Activated T-cell treated with anti-CD3 and anti-CD28 coated beads, Interleukin-2, amount 50 U/mL, for 1 hour (primary cell): ENCODE measurements around the gene ARHGEF6.
"Not testable (repeated sequence)": the region's sequence is repeated elsewhere in the genome, so short reads cannot be mapped to it uniquely, and the experiment has no call there.

ENCODE experiments used
- DNase-seq: peaks from one replicate; pipeline ENCODE4 v3.0.0-alpha.2; 2020

Gene ARHGEF6

DNA sequence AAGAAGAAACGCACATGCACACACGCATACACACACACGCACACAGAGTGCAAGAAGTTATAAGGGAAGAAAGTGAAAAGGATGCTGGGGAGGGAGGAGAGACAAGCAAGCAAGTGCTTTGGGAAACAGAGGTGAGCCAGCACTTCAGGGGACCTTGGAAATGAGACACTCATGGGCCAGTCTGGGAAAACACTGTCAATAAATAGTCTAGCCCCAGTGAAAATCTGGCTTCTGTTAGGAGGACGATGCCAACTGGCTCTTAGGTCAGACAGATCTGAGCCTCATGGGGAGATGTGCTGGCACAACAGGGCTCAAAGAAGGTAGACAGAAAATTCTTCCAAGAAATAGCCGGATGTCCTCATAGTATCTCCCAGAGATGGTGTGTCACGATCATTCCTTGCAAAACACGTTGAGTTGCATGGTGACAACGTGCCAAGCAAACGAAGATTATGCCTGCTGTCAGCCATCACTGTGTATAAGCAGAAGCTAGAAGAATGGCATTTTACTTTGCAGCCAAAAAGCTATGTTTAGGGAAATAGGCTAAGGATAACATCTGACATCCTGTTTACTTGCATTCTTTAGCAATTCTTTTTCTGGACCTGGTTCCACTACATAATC, 557 bp upstream of the ARHGEF6 start:
- DNase-seq, result no peak

DNA sequence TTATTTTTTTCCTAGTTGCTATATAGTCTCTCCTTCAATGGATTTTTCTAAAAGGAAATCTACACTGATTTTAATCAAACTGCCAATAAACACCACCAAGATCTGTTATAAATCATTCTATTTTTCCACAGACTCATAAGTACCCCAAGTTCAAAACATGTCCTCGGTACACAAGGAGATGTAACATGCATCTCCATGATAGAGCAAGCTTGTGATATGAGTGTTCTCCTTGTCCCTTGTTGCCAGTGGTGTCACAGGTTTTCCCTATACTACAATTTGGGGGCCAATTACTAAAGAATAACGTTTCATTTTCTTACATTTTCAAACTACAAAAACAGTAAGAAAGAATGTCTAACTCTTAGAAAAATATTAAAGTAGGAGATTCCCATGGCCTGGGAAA, 491 bp downstream of the ARHGEF6 start:
- no peak for DNase-seq

DNA sequence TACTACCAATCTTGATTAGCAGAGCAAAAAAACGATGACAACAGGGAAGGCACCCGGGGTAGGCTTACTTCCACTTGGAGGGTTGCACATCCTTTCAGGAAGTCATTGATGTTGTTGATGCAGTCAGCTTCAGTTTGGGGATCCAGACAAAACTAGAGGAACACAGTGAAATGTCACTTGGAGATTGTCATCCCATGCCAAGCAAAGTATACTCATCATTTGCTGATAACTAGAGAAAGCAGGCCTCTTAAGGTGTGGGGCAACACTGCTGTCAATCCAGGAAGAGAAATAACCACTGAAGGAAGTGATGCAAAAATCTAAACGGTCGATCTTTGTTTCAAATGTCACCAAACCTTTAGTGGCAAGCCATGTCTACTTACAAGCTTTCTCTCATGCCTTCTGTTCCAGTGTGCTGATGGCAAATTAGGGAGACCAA, 1.4 kb downstream of the ARHGEF6 start:
- DNase-seq, result no peak

DNA sequence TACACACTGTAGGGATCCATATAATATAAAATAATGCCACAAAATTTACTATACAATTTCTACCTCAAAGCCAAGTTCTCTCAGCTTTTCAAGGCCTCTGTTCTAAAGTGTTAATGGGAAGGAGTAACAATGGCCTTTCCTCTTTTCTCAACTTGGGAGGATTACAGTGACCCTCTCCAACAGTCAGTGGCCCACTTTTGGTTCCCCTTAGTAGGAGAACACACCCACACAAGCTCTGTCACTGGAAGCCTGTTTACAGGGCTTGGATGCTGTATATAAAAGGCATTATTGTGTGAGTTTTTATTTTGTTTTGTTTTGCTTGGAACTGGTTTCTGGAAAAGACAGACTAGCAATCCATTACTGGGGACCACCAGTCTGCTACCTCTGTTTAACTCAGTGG, 1.8 kb downstream of the ARHGEF6 start:
- no peak for DNase-seq

DNA sequence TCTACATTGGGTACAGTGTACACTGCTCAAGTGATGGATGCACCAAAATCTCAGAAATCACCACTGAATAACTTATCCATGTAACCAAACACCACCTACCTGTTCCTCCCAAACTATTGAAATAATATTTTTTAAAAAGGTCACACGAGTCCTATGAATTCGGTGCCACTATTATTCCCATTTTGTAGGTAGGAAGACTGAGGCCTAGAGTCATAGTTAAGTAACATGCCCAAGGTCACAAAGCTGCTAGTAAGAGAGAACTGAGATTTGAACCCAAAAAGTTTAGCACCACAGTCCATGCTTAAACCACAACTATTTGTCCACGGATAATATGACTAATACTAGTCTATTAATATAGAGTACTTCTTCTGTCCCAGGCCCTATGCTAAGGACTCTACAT, 2.7 kb downstream of the ARHGEF6 start:
- DNase-seq, result no peak

DNA sequence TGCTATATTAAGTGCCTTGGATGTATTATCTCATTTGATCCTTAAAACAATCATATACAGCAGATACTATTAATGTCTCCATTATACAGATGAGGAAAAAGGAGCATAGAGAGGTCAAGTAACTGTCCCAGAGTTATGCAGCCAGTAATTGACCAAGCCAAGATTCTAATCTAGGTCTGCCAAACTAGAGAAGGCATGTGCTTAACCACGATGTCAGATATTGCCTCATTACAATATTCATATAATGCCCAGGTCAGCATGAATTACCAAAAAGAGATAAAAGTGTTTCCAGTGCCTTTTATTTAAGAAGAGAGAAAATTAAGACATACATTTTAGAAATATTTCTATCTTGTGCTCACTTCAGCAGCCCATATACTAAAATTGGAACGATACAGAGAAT, 7.1 kb downstream of the ARHGEF6 start:
- DNase-seq, result no peak

DNA sequence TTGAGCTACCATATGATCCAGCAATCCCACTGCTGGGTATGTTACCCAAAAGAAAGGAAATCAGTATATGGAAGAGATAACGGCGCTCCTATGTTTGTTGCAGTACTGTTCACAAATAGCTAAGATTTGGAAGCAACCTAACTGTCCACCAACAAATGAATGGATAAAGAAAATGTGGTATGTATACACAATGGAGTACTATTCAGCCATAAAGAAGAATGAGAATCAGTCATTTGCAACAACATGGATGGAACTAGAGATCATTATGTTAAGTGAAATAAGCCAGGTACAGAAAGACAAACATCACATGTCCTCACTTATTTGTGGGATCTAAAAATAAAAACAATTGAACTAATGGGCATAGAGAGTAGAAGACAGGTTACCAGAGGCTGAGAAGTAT, 8.9 kb downstream of the ARHGEF6 start:
- DNase-seq, result not testable (repeated sequence)

DNA sequence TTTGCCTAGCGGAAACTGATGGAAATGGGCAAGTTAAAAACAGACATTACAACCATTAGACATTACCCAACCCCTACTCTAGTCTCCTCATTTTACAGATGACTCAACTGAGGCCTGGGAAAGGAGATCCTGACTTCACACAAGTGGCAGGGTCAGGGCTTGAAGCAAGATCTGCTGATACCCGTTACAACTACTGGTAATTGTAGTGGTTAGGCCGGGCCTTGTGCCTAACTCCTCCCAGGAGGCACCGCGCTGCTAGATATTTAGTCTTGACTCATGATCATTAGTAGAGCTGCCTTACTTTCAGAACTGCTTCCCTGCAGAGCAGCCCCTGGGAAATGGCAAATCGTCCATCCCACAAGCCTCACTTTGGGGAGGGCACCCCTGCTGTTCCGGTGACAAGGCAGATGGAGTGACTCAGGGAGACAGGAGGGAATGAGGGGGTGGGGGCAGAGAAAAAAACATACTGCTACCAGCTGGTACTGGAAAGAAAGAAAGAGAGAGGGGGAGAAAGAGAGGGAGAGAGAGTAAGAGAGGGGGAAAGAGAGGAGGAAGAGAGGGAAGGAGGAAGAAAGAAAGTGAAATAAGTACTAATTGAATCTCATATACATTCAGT, 12.2 kb downstream of the ARHGEF6 start:
- DNase-seq, result peak; percentile 43

DNA sequence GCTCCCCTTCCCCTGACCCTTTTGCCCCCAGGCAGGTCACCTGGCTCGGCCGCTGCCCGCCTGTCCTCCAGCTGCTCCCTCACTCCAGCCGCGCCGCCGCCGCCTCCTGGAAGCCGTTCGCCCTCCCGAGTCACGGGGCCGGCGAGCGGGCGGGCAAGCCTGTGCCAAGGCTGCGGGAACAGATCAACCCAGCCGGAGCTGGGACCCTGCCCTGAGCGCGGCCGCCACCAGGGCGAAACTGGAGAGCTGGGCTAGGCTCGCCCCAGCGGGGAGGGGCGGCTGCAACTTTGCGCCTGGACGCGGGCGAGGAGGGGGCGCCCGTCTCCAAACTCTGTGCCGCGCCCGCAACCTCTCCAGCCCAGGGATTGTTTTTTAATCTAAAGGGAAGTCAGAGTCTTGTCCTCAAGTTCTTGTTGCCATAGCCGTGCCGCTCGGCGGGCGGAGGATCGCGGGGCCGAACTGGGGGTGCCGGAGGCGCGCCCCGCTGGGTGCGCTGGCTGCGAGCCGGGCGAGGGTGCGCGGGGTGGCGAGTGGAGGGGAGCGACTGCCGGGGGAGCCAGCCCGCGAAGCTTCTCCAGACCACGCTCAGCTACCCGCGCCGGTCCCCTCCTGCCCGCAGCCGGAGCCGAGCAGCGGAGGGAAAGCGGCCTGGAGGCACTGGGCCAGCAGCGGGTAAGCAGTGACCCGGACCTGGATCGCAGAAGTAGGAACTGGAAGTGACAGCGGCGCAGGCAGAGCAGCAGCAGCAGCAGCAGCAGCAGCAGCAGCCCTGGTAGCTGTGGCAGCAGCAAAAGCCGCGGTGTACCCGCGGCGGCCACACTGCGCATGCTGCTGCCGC, 13.4 kb downstream of the ARHGEF6 start:
- peak; percentile 66 for DNase-seq

DNA sequence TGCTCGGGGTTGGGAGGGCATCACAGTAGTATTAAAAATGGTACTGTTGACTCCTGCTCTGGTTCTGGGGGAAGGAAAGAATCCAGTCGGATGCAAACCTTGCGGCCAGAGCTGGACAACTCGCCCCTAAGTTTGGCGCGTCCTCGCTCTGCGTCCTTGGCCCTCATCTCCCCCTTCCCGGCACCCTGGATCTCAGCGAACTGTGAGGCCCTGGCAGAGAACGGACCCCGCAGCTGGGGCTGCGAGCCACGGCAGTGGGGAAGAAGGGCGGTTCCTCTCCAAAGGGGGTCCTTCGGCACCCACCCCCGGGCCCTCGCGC, 14.0 kb downstream of the ARHGEF6 start:
- DNase-seq, result no peak

DNA sequence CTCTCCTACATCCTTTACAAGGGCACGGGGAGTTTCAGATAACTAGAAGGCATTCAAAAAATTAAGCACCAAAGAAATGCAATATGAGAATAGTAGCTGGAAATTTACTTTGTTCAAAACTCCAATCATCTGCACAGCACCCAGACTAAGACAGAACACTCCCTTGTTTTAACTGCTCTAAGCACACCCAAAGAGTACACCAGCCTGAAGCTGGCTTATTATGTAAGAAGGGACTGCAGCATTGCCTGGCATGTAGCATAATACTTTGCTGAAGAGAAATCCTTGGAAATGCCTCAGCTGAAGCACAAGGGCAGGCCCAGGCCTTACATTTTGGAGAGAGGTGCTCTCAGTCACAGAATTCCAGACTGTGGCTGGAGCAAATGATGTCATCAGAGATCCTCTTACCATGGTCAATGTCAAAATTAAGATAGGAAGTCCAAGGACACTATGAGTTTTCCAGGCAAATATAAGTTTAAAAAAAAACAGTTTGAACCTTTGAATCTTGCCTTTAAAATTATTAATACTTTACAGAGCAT, 14.8 kb downstream of the ARHGEF6 start:
- no peak for DNase-seq

DNA sequence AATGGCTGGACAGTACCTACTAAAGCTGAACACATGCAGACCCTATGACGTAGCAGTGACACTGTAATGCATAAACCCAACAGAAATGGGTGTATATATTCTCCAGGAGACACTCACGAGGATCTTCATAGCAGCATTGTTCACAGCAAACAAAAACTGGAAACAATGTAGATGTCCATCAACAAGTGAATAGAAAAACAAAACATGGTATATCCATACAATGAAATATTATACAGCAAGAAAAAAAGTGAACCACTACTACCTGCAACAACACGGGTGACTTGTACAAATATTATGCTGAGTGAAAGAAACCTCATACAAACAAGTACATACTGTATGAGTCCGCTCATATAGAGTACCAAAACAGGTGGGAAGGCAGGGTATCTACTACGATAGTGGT, 16.5 kb downstream of the ARHGEF6 start:
- DNase-seq, result no peak

DNA sequence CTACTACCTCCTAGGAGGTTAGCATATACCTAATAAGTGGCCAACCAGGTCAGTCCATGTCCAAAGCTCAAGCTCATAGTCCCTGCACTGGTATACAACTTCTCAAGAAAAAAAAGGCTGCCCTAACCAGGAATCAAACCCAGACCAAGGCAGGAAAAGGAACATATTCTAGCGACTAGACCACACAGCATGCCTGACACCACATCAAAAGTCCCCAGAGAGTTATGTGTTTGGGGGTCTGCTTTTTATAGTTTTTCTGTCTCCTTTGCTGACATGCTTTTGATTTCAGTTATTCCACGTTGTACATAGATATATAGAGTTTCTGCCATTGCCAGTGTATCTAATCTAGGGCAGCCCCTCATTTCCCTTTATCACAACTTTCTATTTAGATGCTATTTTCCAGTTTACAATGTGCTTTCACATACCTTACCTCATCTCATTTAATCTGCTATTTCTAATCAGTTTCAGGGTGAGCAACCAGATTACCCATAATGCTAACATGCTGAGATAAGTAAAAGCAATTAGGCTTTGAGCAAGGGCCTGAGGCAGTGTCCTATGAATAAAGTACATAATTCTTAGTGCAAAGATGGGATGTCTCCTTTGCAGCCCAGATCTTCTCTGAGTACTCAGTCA, 17.8 kb downstream of the ARHGEF6 start:
- no peak for DNase-seq

DNA sequence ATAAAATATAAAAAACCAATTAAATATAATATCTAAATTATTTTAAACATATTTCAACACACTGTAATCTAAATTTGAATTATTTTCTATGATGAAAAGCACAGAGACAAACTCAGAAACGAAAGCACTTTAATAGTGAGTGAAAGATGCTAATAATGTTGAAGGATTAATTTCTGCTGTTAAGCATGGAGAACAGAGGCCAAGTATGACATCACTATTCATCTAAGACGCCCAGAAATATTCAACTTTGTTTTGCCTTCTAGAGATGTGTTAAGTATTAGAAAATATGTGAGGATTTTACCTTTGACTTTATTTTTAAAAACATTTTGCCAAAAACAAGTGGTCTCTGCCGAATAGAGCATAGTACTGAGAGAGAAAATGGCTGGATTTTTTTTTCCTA, 19.3 kb downstream of the ARHGEF6 start:
- no peak for DNase-seq

DNA sequence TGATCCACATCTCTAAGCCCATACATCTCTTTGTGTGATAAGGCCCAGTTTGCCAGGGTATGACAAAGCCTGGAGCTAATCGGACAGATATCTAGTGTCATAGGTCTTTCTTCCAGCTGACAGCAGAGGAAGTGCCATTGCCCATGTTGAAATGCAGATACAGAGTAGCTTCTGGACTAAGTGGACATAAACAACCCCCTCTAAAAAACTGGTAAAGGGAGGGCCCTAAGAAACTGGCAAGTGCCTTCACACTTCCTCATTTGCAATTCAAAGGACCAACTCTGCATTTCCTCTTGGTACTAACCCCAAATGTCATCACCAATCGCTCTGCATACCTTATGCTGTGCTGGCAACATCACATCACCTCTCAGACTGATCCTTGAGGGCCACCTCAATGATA, 20.8 kb downstream of the ARHGEF6 start:
- DNase-seq, result no peak

DNA sequence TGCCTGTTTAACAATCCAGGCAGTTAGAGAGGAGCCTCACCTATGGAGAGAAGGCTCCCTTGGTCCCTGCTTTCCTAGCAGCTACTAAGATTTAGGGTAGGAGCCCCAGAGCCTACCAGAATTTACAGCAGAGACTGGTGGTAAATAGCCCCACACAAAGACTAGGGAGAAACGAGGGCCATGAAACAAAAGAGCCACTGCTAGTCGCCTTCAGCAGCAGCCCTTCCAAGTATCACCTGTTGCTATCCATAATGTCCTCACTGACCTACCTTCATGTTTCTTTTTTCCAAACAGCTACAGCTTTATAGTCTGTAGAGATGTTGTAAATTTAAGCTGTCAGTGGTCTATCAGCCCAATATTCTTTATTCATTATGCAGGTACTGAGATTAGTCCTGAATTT, 25.3 kb downstream of the ARHGEF6 start:
- DNase-seq, result no peak

DNA sequence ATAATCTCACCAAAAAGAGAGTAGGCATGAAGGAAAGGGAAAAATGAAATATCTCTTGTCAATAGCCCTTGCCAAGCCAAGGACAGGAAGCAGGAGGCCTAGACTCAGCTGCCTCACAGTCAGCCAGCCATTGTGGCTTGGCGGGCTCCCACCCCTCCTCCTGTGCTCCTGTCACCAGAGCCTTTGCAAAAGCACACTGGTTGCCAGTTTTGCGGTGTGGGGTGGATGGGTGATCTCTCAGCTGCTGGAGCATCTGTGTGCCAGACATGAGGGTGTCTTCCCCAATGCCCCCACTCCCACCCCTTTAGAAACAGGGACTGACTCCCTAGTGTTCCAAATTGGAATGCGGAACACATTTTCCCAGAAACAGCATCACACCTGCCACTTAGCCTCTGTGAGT, 26.1 kb downstream of the ARHGEF6 start:
- peak; percentile 33 for DNase-seq

DNA sequence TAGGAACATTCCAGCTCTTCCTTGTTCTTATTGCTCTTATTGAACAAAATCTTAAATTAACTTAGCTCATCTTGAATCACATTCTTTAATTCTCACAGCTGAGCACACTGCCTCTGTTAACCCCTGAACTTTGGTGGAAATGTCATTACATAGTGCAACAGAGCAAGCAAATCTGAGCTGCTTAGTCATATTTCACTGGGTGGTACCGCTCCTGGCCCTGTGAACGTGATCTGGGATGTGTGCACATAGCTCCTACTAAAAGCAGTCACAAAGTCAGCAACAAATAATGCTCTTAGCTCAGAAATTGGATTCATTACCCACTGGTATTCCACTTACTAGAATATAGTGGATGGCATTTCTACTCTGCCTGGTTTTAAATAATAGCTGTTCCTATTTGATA, 27.9 kb downstream of the ARHGEF6 start:
- DNase-seq, result no peak

DNA sequence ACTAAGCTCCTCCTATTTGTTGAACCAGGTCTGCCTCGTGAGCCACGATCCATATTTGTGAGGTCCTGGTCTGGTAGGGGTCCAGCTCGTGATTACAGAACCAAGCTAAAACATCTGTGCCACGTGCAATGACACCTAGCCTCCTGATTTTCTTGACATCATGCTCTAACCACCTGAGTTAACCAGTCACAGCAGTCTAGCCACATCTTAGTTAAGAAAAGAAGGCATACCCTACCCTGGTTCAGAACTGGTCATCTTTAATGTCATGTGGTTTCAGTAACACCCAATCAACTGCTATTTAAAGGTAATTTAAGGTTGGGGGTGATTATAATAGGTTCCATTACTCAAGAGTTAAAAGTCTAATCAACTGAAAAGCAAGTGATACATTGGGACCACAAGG, 28.4 kb downstream of the ARHGEF6 start:
- no peak for DNase-seq

DNA sequence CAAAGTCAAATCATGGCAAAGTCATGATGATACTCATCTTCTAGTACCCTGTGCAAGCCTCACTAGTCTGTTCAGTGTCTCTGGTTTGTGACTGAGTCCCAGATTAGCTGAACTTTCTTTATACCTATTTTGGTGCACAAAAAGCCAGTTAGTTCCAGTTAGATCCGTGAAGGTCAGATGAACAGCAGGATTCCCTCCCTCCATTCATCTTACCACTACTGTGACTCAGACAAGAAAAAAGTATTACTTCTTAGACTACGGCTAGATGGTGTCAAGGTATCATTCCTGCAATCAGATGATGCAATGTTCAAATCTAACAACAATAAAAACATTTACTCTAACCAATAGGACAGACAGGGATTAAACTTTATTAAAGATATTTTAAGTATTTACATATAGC, 30.4 kb downstream of the ARHGEF6 start:
- DNase-seq, result no peak

DNA sequence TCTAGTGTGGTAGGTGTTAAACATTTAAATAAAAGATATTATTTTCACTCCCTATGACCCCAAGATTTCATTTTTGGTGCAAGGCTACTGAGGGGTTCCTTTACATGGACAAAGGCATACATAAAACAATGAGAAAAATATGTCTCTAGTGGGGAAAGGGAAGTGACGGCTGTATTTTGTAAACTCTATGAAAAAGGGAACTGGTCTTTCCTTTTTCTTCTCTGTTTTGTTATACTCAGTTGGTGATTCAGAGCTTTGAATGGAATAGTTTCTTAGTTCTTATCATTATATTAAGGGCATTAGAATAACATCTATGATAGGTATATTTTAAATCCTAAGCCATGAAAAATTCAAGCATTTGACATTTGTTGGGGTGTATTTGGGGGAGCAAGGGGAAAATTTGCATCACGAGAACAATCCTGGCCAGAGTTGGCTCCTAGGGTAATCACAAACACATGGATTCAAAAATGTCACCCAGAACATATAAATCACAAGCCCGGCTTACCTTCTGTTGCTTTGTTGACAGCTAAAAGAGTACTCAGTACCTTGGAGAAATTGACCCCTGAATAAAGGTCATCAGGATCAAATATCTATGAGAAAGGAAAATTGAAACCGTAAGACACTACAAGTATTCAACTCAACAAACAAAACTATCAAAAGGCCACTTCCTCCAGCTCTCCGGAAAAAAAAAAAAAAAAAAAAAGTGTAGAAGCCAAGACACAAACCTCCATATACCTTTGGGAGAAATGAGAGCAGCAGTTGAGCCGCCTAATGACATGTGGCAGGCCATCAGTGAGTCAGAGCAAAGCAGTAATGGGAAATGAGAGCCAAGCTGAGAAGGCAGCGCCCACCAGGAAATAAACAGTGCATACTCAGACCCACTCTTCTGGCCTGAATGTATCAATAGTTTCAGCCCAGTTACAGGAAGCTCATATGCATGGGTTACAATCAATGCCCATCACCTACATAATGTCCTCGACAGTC, 33.4 kb downstream of the ARHGEF6 start:
- no peak for DNase-seq
